Stimulated activated naive CD8-positive, alpha-beta T cell treated with anti-CD3 and anti-CD28 coated beads, Interleukin-15, amount 100 ng/mL, for 72 hours (primary cell): ENCODE results near the gene CCP110.
A peak's percentile ranks its signal among the peaks of the same experiment; 100 is the strongest.

Experiments used
- ATAC-seq: fragments of 150-1000 bp; cut with Tn5 transposase; 2 replicates; pipeline ENCODE4 v1.10.0; 2021; ENCODE audit warnings: mild to moderate bottlenecking, moderate library complexity
- DNase-seq, 2 donors: peaks; one replicate each; pipeline ENCODE4 v3.0.0; 2021 to 2022
- H3K27ac Mint-ChIP-seq, 2 donors: one replicate each; pipeline ENCODE4 v1.8.0; 2022; ENCODE audit warnings: mild to moderate bottlenecking in 2 of 2, mixed read lengths in 2 of 2, moderate library complexity in 2 of 2
- H3K27me3 Mint-ChIP-seq: one replicate; pipeline ENCODE4 v1.8.0; 2022; ENCODE audit warnings: mixed read lengths
- H3K4me1 Mint-ChIP-seq: one replicate; pipeline ENCODE4 v1.8.0; 2022; ENCODE audit warnings: mild to moderate bottlenecking, mixed read lengths
- H3K4me3 Mint-ChIP-seq, 2 donors: one replicate each; pipeline ENCODE4 v1.8.0; 2022; ENCODE audit warnings: mild to moderate bottlenecking in 2 of 2, mixed read lengths in 2 of 2, moderate library complexity in 1 of 2
- H3K9me3 Mint-ChIP-seq, 2 donors: one replicate each; pipeline ENCODE4 v1.8.0; 2022; ENCODE audit warnings: mixed read lengths in 2 of 2

CCP110 gene

GRCh38 chr16:19523559-19524355 is at the start of gene CCP110:
CCP110 (plus strand) TSS chr16:19523942; CDS start chr16:19527882, 3,940 bp downstream.
- Mint-ChIP-seq H3K4me3 (peak within 1 kb of the TSS; percentile 89 to 99), H3K9me3 (no peaks in the 10 kb centered on the region), H3K27ac (peak within 1 kb of the TSS; percentile 89 to 96), H3K27me3 (no peaks in the 10 kb centered on the region), H3K4me1 (peaks cover 41% of the 10 kb centered on the region)
- DNase-seq: peak; percentile 92 to 95
- ATAC-seq: peak; percentile 92

GRCh38 chr16:19474617-19475016 is 49.1 kb upstream of the CCP110 start:
- no peaks in the 10 kb centered on the region for H3K9me3 Mint-ChIP-seq
- ATAC-seq (no peak), DNase-seq (no peak)
- no peak overlapping the region for H3K27ac Mint-ChIP-seq
- no peak overlapping the region for H3K4me3 Mint-ChIP-seq
- H3K4me1 Mint-ChIP-seq: no peaks in the 10 kb centered on the region
- no peaks in the 10 kb centered on the region for H3K27me3 Mint-ChIP-seq

- H3K27ac Mint-ChIP-seq: no peak overlapping the region
- no peak for ATAC-seq
These were observed 45.2 kb upstream of the CCP110 start for GRCh38 chr16:19478505-19478904.

GRCh38 chr16:19479302-19479721 is 44.4 kb upstream of the CCP110 start:
- no peak for DNase-seq
- H3K27me3 Mint-ChIP-seq: no peaks in the 10 kb centered on the region
- ATAC-seq: no peak
- no peak overlapping the region for H3K27ac Mint-ChIP-seq
- H3K4me3 Mint-ChIP-seq: no peak overlapping the region
- H3K4me1 Mint-ChIP-seq: no peaks in the 10 kb centered on the region
- H3K9me3 Mint-ChIP-seq: no peaks in the 10 kb centered on the region

More at GRCh38 chr16:19478505-19478904, 45.2 kb upstream of the CCP110 start:
- Mint-ChIP-seq H3K9me3 (no peaks in the 10 kb centered on the region), H3K27me3 (no peaks in the 10 kb centered on the region), H3K4me1 (no peaks in the 10 kb centered on the region), H3K4me3 (no peak overlapping the region)
- no peak for DNase-seq

- DNase-seq (no peak), ATAC-seq (no peak)
- H3K27me3 Mint-ChIP-seq: no peaks in the 10 kb centered on the region
- no peaks in the 10 kb centered on the region for H3K9me3 Mint-ChIP-seq
- no peak overlapping the region for H3K4me3 Mint-ChIP-seq
- H3K27ac Mint-ChIP-seq: no peak overlapping the region
- H3K4me1 Mint-ChIP-seq: no peaks in the 10 kb centered on the region
These were observed 42.4 kb upstream of the CCP110 start for GRCh38 chr16:19481296-19481695.

GRCh38 chr16:19481769-19482168 is 42.0 kb upstream of the CCP110 start:
- DNase-seq: no peak
- H3K9me3 Mint-ChIP-seq: no peaks in the 10 kb centered on the region
- no peaks in the 10 kb centered on the region for H3K4me1 Mint-ChIP-seq
- no peak for ATAC-seq
- no peak overlapping the region for H3K27ac Mint-ChIP-seq
- no peak overlapping the region for H3K4me3 Mint-ChIP-seq
- no peaks in the 10 kb centered on the region for H3K27me3 Mint-ChIP-seq

- no peak for ATAC-seq
- Mint-ChIP-seq H3K4me3 (no peak overlapping the region), H3K4me1 (no peaks in the 10 kb centered on the region), H3K27me3 (no peaks in the 10 kb centered on the region), H3K9me3 (no peaks in the 10 kb centered on the region), H3K27ac (no peak overlapping the region)
- DNase-seq: no peak
These were observed 41.5 kb upstream of the CCP110 start for GRCh38 chr16:19482291-19482690.

GRCh38 chr16:19484096-19484495 is 39.6 kb upstream of the CCP110 start:
- DNase-seq (no peak), ATAC-seq (no peak)
- Mint-ChIP-seq H3K4me3 (no peak overlapping the region), H3K4me1 (no peaks in the 10 kb centered on the region), H3K27ac (no peak overlapping the region), H3K9me3 (no peaks in the 10 kb centered on the region), H3K27me3 (no peaks in the 10 kb centered on the region)

GRCh38 chr16:19485611-19486010 is 38.1 kb upstream of the CCP110 start:
- H3K27me3 Mint-ChIP-seq: no peaks in the 10 kb centered on the region
- H3K4me3 Mint-ChIP-seq: no peak overlapping the region
- no peaks in the 10 kb centered on the region for H3K9me3 Mint-ChIP-seq
- ATAC-seq (no peak), DNase-seq (no peak)
- H3K27ac Mint-ChIP-seq: no peak overlapping the region
- no peaks in the 10 kb centered on the region for H3K4me1 Mint-ChIP-seq

GRCh38 chr16:19486051-19486450 is 37.7 kb upstream of the CCP110 start:
- Mint-ChIP-seq H3K27ac (no peak overlapping the region), H3K9me3 (no peaks in the 10 kb centered on the region), H3K4me3 (no peak overlapping the region), H3K4me1 (no peaks in the 10 kb centered on the region), H3K27me3 (no peaks in the 10 kb centered on the region)
- no peak for DNase-seq
- no peak for ATAC-seq

GRCh38 chr16:19486750-19487325 is 36.9 kb upstream of the CCP110 start:
- Mint-ChIP-seq H3K27me3 (no peaks in the 10 kb centered on the region), H3K9me3 (no peaks in the 10 kb centered on the region), H3K4me3 (no peak overlapping the region), H3K27ac (no peak overlapping the region), H3K4me1 (no peaks in the 10 kb centered on the region)
- no peak for DNase-seq
- ATAC-seq: no peak

- H3K27ac Mint-ChIP-seq: no peak overlapping the region
- H3K27me3 Mint-ChIP-seq: no peaks in the 10 kb centered on the region
- DNase-seq (no peak), ATAC-seq (no peak)
- no peak overlapping the region for H3K4me3 Mint-ChIP-seq
- H3K4me1 Mint-ChIP-seq: peaks cover 1% of the 10 kb centered on the region
- H3K9me3 Mint-ChIP-seq: no peaks in the 10 kb centered on the region
These were observed 35.5 kb upstream of the CCP110 start for GRCh38 chr16:19488213-19488640.

GRCh38 chr16:19490619-19491018 is 33.1 kb upstream of the CCP110 start:
- Mint-ChIP-seq H3K4me3 (no peak overlapping the region), H3K27me3 (no peaks in the 10 kb centered on the region), H3K27ac (no peak overlapping the region), H3K4me1 (peaks cover 10% of the 10 kb centered on the region), H3K9me3 (no peaks in the 10 kb centered on the region)
- ATAC-seq: no peak
- DNase-seq: no peak

GRCh38 chr16:19497176-19497575 is 26.6 kb upstream of the CCP110 start:
- no peaks in the 10 kb centered on the region for H3K9me3 Mint-ChIP-seq
- H3K27ac Mint-ChIP-seq: peak overlapping the region in 1 of 2 donors; percentile 6
- no peaks in the 10 kb centered on the region for H3K27me3 Mint-ChIP-seq
- no peak overlapping the region for H3K4me3 Mint-ChIP-seq
- H3K4me1 Mint-ChIP-seq: peaks cover 10% of the 10 kb centered on the region
- DNase-seq (no peak), ATAC-seq (no peak)

GRCh38 chr16:19499006-19499405 is 24.7 kb upstream of the CCP110 start:
- no peaks in the 10 kb centered on the region for H3K27me3 Mint-ChIP-seq
- ATAC-seq (no peak), DNase-seq (no peak)
- peaks cover under 1% of the 10 kb centered on the region for H3K4me1 Mint-ChIP-seq
- no peak overlapping the region for H3K4me3 Mint-ChIP-seq
- H3K9me3 Mint-ChIP-seq: no peaks in the 10 kb centered on the region
- no peak overlapping the region for H3K27ac Mint-ChIP-seq

- H3K27me3 Mint-ChIP-seq: no peaks in the 10 kb centered on the region
- H3K4me3 Mint-ChIP-seq: no peak overlapping the region
- no peak overlapping the region for H3K27ac Mint-ChIP-seq
- ATAC-seq (no peak), DNase-seq (no peak)
- H3K9me3 Mint-ChIP-seq: no peaks in the 10 kb centered on the region
- no peaks in the 10 kb centered on the region for H3K4me1 Mint-ChIP-seq
These were observed 24.3 kb upstream of the CCP110 start for GRCh38 chr16:19499481-19499880.
